WTC11 (cell line): ENCODE results near the gene RPS6KC1. TPM values are rescaled to one million over a fixed set of nuclear protein-coding genes. Genes with fewer than 3 reads are reported as not detected.

Experiments used
- ATAC-seq: fragments of 200-7000 bp; cut with Tn5 transposase; 2 replicates; pipeline ENCODE4 v1.10.0; 2021; ENCODE audit warnings: mild to moderate bottlenecking, moderate library complexity
- CTCF ChIA-PET: fragments of 300-600 bp; sonication (Branson Sonifier 250); formaldehyde crosslinking; loops from one replicate; lab custom pipeline; 2021; ENCODE audit warnings: antibody characterized with exemption; lab: Charles Lee
- POLR2A ChIA-PET: fragments of 350-600 bp; sonication (Branson Sonifier 250); formaldehyde crosslinking; loops from one replicate; lab custom pipeline; 2021; ENCODE audit warnings: antibody characterized with exemption; lab: Charles Lee
- DNase-seq: peaks from one replicate; pipeline ENCODE4 v3.0.0; 2021; ENCODE audit warnings: low spot score
- H3K27ac Mint-ChIP-seq: 2 replicates; pipeline ENCODE4 v1.8.0; 2021; ENCODE audit warnings: mixed read lengths
- H3K27me3 Mint-ChIP-seq: 2 replicates; pipeline ENCODE4 v1.8.0; 2021; ENCODE audit warnings: low read depth, mild to moderate bottlenecking, moderate library complexity, mixed read lengths
- H3K36me3 Mint-ChIP-seq: 2 replicates; pipeline ENCODE4 v1.8.0; 2021; ENCODE audit warnings: mixed read lengths
- H3K4me1 Mint-ChIP-seq: 2 replicates; pipeline ENCODE4 v1.8.0; 2022; ENCODE audit warnings: mixed read lengths
- H3K4me3 Mint-ChIP-seq: 2 replicates; pipeline ENCODE4 v1.8.0; 2021; ENCODE audit warnings: mild to moderate bottlenecking, moderate library complexity, mixed read lengths
- H3K9me3 Mint-ChIP-seq: 2 replicates; pipeline ENCODE4 v1.8.0; 2021; ENCODE audit warnings: mixed read lengths
- ATF1 ChIP-seq: sonication (generic); formaldehyde crosslinking; IDR thresholded peaks from 2 replicates; pipeline ENCODE4 v1.8.1; 2023; ENCODE audit warnings: mild to moderate bottlenecking, moderate library complexity, missing genetic modification reagents
- ESRRA ChIP-seq: sonication (generic); formaldehyde crosslinking; IDR thresholded peaks from 2 replicates; pipeline ENCODE4 v1.8.1; 2022; ENCODE audit warnings: mild to moderate bottlenecking, missing genetic modification reagents, borderline replicate concordance
- HMGA2 ChIP-seq: fragments of 250-450 bp; sonication (Bioruptor Pico); IDR thresholded peaks from 2 replicates; pipeline ENCODE4 v1.4.0; 2021; ENCODE audit warnings: mild to moderate bottlenecking, moderate library complexity
- MYBL2 ChIP-seq: sonication (generic); formaldehyde crosslinking; IDR thresholded peaks from 2 replicates; pipeline ENCODE4 v1.8.1; 2023; ENCODE audit warnings: mild to moderate bottlenecking, moderate library complexity, missing genetic modification reagents
- NR3C1 ChIP-seq: sonication (generic); formaldehyde crosslinking; conservative IDR thresholded peaks from 2 replicates; pipeline ENCODE4 v1.8.1; 2023; ENCODE audit warnings: low read depth, mild to moderate bottlenecking, missing genetic modification reagents
- ZNF121 ChIP-seq: sonication (generic); formaldehyde crosslinking; IDR thresholded peaks from 2 replicates; pipeline ENCODE4 v1.8.0; 2023; ENCODE audit warnings: missing genetic modification reagents
- ZNF416 ChIP-seq: fragments of 250-450 bp; sonication (Bioruptor Pico); IDR thresholded peaks from 2 replicates; pipeline ENCODE4 v1.9.0; 2021; ENCODE audit warnings: mild to moderate bottlenecking, inconsistent platforms
- total RNA-seq: library from RNA; stranded (reverse); gene quantifications from 3 replicates; pipeline ENCODE4 v1.2.3, GENCODE V29; 2021
- TF ChIP-seq, protein P1 (sequence below): sonication (generic); formaldehyde crosslinking; IDR thresholded peaks from 2 replicates; pipeline ENCODE4 v1.8.1; 2022; ENCODE audit warnings: mild to moderate bottlenecking, moderate library complexity, missing genetic modification reagents
- TF ChIP-seq, protein P2 (sequence below): fragments of 250-450 bp; sonication (Bioruptor Pico); IDR thresholded peaks from 2 replicates; pipeline ENCODE4 v2.1.2; 2022; ENCODE audit warnings: mild to moderate bottlenecking, moderate library complexity
- TF ChIP-seq, protein P3 (sequence below): sonication (generic); formaldehyde crosslinking; IDR thresholded peaks from 2 replicates; pipeline ENCODE4 v1.8.1; 2023; ENCODE audit warnings: mild to moderate bottlenecking, missing genetic modification reagents, moderate library complexity
- TF ChIP-seq, protein P4 (sequence below): sonication (generic); formaldehyde crosslinking; IDR thresholded peaks from 2 replicates; pipeline ENCODE4 v1.8.0; 2023; ENCODE audit warnings: missing genetic modification reagents, mild to moderate bottlenecking, borderline replicate concordance
- TF ChIP-seq, protein P5 (sequence below): sonication (generic); formaldehyde crosslinking; IDR thresholded peaks from 2 replicates; pipeline ENCODE4 v1.8.1; 2022; ENCODE audit warnings: low read depth, missing genetic modification reagents, borderline replicate concordance

Gene RPS6KC1
- total RNA-seq, 1 experiment from 2014 or later = 17.4 TPM

DNA sequence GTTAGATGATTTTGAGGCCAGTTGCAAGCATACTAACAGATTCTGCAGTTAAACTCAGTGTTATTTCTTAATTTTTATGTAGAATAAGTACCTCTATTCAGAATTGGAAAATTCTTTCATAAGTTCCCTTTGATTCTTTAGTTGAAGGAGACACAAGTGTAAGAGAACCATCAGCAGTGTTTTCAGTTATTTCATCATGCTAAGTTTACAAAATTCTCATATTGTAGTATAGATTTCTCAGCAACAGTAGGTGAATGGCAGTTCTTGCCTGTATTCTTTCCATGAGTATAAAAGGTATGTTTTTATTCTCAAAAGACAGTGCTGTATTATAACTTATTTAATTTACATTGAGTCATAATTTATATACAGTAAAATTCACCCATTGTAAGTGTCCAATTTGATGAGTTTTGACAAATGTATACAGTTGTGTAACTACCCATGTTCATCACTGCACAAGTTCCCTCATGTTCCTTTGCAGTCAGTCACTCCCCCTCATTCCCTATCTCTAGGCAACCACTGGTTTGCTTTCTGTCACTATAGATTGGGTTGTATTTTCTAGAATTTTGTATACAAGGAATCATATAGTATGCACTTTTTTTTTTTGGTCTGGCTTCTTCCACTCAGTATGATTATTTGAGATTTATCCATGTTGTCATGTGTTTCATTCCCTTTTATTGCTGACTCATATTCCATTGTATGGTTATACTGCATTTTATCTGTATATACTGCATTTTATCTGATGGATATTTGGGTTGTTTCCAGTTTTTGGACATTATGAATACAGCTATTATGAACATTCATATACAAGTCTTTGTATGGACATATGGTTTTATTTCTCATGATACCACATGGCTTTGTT is 3.9 kb downstream of the RPS6KC1 start:
- peaks cover 28% of the 10 kb centered on the region for H3K4me1 Mint-ChIP-seq
- ChIA-PET CTCF (no interaction called here), POLR2A (no interaction called here)
- H3K4me3 Mint-ChIP-seq = no peak overlapping the region
- peaks cover 18% of the 10 kb centered on the region for H3K9me3 Mint-ChIP-seq
- TF ChIP-seq, protein P1, sequence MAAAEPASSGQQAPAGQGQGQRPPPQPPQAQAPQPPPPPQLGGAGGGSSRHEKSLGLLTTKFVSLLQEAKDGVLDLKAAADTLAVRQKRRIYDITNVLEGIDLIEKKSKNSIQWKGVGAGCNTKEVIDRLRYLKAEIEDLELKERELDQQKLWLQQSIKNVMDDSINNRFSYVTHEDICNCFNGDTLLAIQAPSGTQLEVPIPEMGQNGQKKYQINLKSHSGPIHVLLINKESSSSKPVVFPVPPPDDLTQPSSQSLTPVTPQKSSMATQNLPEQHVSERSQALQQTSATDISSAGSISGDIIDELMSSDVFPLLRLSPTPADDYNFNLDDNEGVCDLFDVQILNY (CRISPR knock-in tag) = no peak
- TF ChIP-seq, protein P2, sequence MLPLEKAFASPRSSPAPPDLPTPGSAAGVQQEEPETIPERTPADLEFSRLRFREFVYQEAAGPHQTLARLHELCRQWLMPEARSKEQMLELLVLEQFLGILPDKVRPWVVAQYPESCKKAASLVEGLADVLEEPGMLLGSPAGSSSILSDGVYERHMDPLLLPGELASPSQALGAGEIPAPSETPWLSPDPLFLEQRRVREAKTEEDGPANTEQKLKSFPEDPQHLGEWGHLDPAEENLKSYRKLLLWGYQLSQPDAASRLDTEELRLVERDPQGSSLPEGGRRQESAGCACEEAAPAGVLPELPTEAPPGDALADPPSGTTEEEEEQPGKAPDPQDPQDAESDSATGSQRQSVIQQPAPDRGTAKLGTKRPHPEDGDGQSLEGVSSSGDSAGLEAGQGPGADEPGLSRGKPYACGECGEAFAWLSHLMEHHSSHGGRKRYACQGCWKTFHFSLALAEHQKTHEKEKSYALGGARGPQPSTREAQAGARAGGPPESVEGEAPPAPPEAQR (CRISPR knock-in tag) = no peak
- no peak for TF ChIP-seq HMGA2
- no peak for TF ChIP-seq ZNF416
- TF ChIP-seq ATF1 (CRISPR knock-in tag) = no peak
- no peak for TF ChIP-seq MYBL2 (CRISPR knock-in tag)
- no peak for TF ChIP-seq ZNF121
- TF ChIP-seq, protein P3, sequence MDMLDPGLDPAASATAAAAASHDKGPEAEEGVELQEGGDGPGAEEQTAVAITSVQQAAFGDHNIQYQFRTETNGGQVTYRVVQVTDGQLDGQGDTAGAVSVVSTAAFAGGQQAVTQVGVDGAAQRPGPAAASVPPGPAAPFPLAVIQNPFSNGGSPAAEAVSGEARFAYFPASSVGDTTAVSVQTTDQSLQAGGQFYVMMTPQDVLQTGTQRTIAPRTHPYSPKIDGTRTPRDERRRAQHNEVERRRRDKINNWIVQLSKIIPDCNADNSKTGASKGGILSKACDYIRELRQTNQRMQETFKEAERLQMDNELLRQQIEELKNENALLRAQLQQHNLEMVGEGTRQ = no peak
- TF ChIP-seq ESRRA = no peak
- TF ChIP-seq, protein P4, sequence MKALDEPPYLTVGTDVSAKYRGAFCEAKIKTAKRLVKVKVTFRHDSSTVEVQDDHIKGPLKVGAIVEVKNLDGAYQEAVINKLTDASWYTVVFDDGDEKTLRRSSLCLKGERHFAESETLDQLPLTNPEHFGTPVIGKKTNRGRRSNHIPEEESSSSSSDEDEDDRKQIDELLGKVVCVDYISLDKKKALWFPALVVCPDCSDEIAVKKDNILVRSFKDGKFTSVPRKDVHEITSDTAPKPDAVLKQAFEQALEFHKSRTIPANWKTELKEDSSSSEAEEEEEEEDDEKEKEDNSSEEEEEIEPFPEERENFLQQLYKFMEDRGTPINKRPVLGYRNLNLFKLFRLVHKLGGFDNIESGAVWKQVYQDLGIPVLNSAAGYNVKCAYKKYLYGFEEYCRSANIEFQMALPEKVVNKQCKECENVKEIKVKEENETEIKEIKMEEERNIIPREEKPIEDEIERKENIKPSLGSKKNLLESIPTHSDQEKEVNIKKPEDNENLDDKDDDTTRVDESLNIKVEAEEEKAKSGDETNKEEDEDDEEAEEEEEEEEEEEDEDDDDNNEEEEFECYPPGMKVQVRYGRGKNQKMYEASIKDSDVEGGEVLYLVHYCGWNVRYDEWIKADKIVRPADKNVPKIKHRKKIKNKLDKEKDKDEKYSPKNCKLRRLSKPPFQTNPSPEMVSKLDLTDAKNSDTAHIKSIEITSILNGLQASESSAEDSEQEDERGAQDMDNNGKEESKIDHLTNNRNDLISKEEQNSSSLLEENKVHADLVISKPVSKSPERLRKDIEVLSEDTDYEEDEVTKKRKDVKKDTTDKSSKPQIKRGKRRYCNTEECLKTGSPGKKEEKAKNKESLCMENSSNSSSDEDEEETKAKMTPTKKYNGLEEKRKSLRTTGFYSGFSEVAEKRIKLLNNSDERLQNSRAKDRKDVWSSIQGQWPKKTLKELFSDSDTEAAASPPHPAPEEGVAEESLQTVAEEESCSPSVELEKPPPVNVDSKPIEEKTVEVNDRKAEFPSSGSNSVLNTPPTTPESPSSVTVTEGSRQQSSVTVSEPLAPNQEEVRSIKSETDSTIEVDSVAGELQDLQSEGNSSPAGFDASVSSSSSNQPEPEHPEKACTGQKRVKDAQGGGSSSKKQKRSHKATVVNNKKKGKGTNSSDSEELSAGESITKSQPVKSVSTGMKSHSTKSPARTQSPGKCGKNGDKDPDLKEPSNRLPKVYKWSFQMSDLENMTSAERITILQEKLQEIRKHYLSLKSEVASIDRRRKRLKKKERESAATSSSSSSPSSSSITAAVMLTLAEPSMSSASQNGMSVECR (CRISPR knock-in tag) = no peak
- ATAC-seq (no peak), DNase-seq (no peak)
- no peaks in the 10 kb centered on the region for H3K27me3 Mint-ChIP-seq
- no peak overlapping the region for H3K27ac Mint-ChIP-seq
- H3K36me3 Mint-ChIP-seq = peaks cover 2% of the 10 kb centered on the region; the same call in 1 of the 2 replicates

DNA sequence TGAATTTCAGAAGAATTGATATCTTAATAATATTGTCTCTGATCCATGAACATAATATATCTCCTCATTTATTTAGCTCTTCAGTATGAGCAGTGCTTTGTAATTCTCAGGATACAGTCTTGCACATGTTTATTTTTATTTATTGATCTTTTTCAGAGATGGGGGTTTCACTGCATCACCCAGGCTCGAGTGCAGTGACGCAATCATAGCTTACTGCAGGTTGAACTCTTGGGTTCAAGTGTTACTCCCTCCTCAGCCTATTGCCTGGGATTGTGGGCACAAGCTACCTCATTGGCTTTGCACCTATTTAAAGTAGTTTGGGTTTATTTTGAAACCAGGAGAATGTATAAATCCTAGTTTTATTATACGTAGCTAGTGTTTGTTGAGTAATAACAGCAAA is 4.7 kb downstream of the RPS6KC1 start:
- ChIA-PET POLR2A (no interaction called here), CTCF (no interaction called here)
- Mint-ChIP-seq H3K4me3 (no peak overlapping the region), H3K27me3 (no peaks in the 10 kb centered on the region), H3K9me3 (peaks cover 10% of the 10 kb centered on the region), H3K27ac (no peak overlapping the region)
- ATAC-seq = no peak
- no peak for DNase-seq
- TF ChIP-seq, protein P5, sequence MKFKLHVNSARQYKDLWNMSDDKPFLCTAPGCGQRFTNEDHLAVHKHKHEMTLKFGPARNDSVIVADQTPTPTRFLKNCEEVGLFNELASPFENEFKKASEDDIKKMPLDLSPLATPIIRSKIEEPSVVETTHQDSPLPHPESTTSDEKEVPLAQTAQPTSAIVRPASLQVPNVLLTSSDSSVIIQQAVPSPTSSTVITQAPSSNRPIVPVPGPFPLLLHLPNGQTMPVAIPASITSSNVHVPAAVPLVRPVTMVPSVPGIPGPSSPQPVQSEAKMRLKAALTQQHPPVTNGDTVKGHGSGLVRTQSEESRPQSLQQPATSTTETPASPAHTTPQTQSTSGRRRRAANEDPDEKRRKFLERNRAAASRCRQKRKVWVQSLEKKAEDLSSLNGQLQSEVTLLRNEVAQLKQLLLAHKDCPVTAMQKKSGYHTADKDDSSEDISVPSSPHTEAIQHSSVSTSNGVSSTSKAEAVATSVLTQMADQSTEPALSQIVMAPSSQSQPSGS = no peak
- no peak for TF ChIP-seq NR3C1
- TF ChIP-seq, all 79 proteins: peak for 0
- Mint-ChIP-seq H3K4me1 (peaks cover 21% of the 10 kb centered on the region), H3K36me3 (peaks cover 2% of the 10 kb centered on the region; the same call in 1 of the 2 replicates)
